Ammon's horn (tissue), 1 donor: ENCODE data around the gene NECTIN1.
"Not testable (repeated sequence)": the region's sequence is repeated elsewhere in the genome, so short reads cannot be mapped to it uniquely, and the experiment has no call there.

Source experiments
- DNase-seq: peaks from one replicate; pipeline ENCODE4 v3.0.0-alpha.2; 2016; ENCODE audit warnings: low spot score

Gene NECTIN1

DNA sequence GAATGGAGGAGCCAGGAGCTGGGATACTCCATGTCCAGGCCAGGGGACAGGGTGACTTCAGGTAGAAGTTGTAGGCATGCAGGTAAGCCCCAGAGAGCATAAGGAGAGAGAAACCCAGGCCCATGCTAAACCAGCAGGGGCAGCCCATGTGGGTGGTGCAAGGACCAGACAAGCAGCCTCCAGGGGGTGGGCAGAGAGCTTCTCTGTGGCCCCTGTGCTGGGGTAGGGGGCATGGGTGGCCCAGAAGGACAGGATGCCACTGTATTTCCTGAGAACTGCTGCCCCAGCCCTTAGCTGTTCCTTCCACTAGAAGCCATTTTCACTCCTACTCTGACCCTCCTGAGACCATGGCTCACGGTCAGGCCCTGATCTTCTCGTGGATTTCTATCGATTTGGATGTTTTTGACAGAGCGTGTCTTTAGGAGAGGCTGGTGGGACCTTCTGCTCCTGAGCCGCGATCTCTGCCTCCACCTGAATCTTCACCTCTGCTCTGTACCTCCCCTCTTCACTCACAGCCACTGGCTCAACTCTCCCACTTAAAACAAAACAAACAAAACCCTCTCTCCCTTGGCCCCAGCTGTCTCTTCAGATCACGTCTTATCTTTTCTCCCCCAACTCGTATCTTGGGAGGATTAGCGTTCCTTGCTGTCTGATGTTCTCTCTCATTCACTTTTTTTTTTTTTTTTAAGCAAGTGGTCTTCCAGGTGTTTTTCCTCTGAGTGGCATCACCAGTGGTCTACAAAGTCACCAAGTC is 112.2 kb downstream of the NECTIN1 start:
- no peak for DNase-seq

- DNase-seq, result no peak
Observed at GRCh38 chr11:119615882-119616196, 113.2 kb downstream of the NECTIN1 start.

- peak; percentile 91 for DNase-seq
Observed at GRCh38 chr11:119615003-119615881, 113.8 kb downstream of the NECTIN1 start.

GRCh38 chr11:119614222-119615002 is 114.6 kb downstream of the NECTIN1 start:
- DNase-seq, result no peak

DNA sequence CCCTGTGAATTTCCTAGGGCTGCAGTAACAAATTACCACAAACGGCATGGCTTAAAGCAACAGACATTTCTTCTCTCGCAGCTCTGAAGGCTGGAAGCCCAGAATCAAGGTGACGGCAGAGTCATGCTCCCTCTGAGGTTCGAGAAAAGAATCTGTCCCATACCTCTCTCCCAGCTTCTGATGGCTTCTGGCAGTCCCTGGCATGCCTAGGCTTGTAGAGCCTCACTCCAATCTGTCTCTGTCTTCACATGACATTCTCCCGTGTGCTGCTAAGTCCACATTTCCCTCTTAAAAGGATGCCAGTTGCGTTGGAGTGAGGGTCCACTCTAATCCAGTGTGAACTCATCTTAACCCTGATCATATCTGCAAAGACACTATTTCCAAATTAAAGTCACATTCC is 116.2 kb downstream of the NECTIN1 start:
- no peak for DNase-seq

DNA sequence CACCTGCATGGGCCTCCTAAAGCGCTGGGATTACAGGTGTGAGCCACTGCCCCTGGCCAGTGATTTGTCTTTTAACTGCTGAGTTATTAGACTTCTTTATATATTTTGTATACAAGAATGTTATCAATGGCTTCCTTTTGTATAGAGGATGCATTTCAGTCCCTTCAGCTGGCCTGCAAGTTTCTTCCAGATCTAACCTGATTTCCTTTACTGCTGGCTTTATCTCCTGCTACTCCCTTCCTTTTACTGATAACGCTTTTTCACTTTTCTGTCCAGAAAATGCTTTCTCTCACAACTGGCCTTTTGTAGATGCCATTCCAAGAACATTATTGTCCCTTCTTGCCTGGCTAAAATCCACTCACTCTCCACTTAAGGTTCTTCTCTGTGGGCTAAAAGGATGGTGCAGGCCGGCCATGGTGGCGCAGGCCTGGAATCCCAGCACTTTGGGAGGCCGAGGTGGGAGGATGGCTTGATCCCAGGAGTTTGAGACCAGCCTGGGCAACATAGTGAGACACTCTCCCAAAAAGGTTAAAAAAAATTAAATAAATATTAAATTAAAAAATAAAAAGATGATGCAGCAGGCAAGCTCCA is 118.1 kb downstream of the NECTIN1 start:
- no peak for DNase-seq

- DNase-seq, result no peak
Observed at GRCh38 chr11:119608781-119609180, 120.2 kb downstream of the NECTIN1 start.

DNA sequence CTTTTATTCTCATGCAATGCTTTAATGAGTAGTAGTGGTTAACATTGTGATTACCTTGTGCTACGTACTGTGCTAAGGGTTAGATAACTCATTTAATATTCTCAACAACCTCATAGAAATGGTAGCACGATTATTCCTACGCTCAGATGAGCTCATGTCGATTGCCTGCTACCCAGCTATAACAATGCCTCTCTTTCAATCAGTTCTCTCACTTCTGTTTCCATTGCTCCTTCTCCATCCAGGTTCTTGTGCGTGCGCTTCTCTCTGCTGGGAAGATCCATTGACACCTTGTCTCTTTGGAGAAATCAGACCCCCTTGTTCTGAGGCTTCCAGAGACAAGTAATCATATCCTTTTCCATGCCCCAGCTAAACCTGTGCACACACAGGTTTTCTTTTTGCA is 120.8 kb downstream of the NECTIN1 start:
- peak; percentile 70 for DNase-seq

DNA sequence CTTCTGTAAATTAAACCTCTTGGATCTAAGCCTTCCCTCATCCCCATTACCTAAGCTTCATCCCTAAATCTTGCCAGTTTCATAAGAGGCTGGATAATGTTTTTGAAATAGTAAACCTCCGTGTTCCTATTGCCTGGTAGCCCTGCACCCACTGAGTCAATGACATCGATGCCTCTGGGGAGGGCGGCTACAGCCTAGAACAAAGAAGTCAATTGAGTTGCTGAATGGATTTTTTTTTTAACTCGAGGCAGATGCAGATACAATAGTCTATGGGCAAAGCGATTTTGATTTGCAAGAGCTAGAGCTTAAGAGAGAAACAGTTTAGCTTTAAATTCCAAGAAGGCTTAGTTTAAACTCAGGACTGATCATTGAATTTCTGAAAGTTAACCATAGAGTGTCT is 121.3 kb downstream of the NECTIN1 start:
- peak; percentile 89 for DNase-seq

DNA sequence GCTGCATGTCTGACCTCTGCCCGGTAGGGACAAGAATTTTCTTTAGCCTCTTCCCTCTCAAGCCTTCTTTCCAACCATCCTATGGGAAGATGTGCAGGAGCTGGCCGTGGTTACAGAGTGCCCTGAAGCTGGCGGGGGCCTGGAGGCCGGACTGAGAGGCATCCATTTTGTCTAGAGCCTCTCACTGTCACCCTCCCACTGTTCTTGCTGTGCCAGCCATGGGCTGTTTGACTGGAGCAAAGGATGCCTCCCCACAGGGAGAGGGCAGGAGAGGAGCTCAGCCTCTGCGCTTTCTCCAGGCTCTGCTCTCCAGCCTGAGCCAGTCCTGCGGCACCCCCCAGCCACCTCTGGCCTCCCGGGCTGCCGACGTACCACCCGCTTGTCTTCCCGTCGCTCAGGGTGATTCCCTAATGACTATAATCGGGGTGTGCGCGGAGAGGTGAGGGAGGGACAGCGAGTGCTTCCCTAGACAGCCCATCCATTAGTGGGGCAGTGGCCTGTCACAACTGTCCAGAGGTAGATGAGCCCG is 123.8 kb downstream of the NECTIN1 start:
- no peak for DNase-seq

DNA sequence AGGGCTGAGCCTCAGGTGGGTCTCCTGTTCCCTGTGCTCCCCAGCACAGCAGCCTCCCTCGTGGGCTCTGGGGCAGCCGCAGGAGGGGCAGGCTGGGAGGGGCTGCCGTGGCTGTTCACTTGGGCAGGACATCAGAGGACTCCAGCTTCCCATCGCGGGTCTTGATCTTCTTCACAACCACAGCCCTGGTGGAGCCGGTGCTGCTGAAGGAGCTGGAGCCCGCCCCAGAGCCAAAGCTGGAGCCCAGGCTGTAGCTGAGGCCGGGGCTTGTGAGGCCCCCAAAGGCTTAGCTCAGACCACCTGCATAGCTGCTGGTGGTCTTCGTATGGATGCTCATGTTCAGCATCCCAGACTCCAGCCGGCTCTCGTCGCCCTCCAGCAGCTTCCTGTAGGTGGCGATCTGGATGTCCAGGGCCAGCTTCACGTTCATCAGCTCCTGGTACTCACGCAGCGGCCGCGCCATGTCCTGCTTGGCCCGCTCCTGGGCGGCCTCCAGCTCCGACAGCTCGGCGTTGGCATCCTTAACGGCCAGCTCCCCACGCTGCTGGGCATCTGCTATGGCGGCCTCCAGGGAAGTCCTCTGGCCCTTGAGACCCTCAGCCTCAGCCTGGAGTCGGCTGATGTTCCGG is 126.1 kb downstream of the NECTIN1 start:
- no peak for DNase-seq

DNA sequence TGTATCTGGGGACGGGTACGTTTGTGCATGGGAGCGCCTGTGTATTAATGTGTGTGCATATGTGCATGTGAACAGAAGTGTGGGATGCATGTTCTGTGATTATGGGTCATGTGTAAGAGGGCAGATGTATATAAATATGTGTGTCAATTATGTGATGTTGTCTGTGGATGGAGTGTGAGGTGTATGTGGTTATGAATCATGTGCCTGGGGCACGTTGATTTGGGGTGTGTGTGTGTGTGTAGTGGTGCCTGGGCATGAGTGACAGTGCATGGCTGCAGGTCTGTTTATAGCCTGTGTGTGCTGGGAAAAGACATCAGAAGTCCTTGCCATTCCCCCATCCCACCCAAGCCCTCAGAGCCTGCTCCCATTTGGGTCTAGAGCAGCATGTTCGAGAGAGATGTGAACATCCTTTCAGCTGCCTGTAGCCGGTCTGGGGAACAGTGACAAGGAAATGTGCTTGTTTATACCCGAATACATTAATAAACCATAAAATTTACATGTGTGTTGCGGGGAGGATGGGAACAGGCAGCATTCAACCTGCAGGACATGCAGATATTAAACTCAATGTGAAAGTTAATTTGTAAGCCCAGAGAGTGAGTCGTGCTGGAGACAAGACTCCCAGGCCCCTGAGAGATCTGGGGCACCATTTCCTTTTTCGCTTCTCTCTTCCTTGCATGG is 129.0 kb downstream of the NECTIN1 start:
- DNase-seq, result no peak

GRCh38 chr11:119595941-119596340 is 133.1 kb downstream of the NECTIN1 start:
- DNase-seq, result not testable (repeated sequence)

DNA sequence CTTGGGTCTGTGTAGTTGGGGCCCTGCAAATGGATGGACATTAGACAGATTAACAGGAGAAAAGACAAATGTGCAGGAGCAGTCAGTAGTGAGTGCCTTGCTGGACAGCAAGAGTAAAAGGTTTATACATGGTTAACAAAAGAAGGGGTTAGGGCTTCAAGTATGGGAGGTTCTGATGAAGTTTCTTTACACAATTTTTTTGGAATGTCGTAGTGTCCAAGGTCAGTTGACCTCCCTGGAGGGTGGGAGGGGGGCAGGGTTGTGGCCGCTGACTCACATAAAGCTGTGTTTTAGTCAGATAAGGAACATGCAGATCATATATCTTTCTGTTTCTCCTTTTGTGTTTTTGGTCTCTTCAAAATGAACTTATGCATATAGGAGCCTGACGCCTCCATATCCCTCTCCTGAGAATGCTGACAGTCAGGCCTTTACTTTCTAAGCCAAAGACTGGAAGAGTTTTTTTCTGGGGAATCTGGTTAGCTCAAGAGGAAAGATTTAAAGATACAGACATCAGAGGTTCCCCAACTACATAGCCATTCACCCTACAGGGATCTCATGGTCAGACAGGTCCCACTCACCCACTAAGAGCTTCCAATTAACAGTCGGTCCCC is 134.3 kb downstream of the NECTIN1 start:
- DNase-seq, result no peak

- DNase-seq, result no peak
Observed at GRCh38 chr11:119593346-119593745, 135.7 kb downstream of the NECTIN1 start.

DNA sequence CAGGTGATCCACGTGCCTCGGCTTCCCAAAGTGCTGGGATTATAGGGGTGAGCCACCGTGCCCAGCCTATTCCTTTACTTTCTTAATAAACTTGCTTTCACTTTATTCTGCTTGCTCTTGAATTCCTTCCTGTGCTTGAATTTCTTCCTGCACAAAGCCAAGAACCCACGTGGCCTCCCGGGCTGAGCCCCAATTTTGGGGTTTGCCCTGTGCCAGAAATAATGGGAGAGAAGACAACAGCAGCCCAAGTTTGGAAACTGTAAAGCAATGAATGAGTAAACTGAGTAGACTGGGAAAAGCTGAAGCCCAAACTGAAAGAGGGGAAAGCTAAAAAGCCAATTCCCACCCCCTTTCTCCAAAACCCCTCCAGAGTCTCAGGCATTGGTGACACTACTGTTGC is 136.4 kb downstream of the NECTIN1 start:
- DNase-seq, result peak; percentile 51

DNA sequence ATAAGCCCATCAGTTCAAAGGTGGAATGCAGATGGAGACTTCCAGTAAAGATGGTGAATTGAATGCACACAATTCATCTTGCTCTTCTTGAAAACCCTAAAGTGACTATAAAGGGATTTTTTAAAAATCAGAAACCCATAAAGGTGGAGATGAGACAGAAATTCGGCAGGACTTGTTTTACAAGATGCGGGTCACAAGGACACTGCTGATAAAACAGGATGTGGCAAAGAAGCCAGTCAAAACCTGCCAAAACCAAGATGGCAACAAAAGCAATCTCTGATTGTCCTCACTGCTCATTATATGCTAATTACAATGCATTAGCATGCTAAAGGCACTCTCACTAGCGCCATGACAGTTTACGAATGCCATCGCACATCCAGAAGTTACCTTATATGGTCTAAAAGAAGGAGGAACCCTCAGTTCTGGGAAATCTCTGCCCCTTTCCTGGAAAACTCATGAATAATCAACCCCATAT is 137.1 kb downstream of the NECTIN1 start:
- no peak for DNase-seq

- no peak for DNase-seq
Observed at GRCh38 chr11:119590651-119591351, 138.2 kb downstream of the NECTIN1 start.

DNA sequence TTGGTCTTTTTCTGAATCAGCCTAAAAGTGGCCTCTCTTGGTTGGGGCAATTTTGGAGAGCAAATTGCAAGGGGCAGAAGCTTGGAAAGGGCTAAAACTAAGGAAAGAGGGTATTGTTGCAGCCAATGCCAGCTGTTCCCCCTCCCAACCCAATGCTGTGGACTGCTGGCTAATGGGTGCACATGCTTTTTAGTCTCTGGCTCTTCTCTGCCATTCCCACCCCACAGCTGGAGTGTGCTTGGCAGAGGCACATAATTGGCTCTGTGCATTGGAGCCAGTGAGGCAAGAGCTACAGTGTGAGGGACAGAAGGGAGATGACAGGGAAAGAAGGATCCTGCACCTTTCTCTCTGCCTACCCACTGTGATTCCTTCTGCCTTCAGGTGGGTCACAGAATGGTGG is 140.0 kb downstream of the NECTIN1 start:
- peak; percentile 86 for DNase-seq
